Measurements from ENCODE around the gene BHMT. TPM values are rescaled to one million over a fixed set of nuclear protein-coding genes. Genes with fewer than 3 reads are reported as not detected.

The BHMT gene
- total and polyA plus RNA-seq, 10 of the 15 experiments (the other 5 are each of a cell fraction or from before 2014, with no cell fraction given) = 0.44 TPM; not detected in 9

- CTCF ChIA-PET = no interaction called here
Observed at GRCh38 chr5:79151942-79152671, 40.5 kb downstream of the BHMT start.

More at GRCh38 chr5:79151942-79152671, 40.5 kb downstream of the BHMT start:
- Histone ChIP-seq H3K27ac (ENCODE audit: control insufficient read depth, insufficient read depth) (no peak overlapping the region), H3K4me1 (ENCODE audit: control insufficient read depth, insufficient read depth, low read length) (no peaks in the 10 kb centered on the region), H3K4me2 (ENCODE audit: control insufficient read depth, insufficient read depth) (no peak overlapping the region), H3K36me3 (ENCODE audit: control insufficient read depth in 2 of 2, insufficient read depth in 2 of 2, low read length in 1 of 2) (no peaks in the 10 kb centered on the region), H4K20me1 (ENCODE audit: control insufficient read depth, insufficient read depth) (no peaks in the 10 kb centered on the region), H3K9ac (ENCODE audit: control insufficient read depth, insufficient read depth, low read length) (no peak overlapping the region), H3K27me3 (replicated peaks in 1 of 2; ENCODE audit: control insufficient read depth in 2 of 2, insufficient read depth in 2 of 2, low read length in 1 of 2) (no peaks in the 10 kb centered on the region), H2AFZ (ENCODE audit: control insufficient read depth, low read depth, low read length) (no peak overlapping the region), H3K4me3 (no peak overlapping the region), H3K79me2 (ENCODE audit: control insufficient read depth, insufficient read depth, low read length) (no peaks in the 10 kb centered on the region), H3K9me3 (replicated peaks; ENCODE audit: control insufficient read depth, insufficient read depth, low read length) (no peaks in the 10 kb centered on the region)
- ATAC-seq (no peak), DNase-seq (ENCODE audit: low read depth, low spot score) (no peak), FAIRE-seq (no peak)
- WGBS (ENCODE audit: insufficient coverage, insufficient replicate concordance, low lambda C conversion rate, missing lambda C conversion rate) = 56% methylated on average over 6 of the region's 6 CpGs
- ChIA-PET RAD21 (ENCODE audit: unreplicated experiment) (no interaction called here), POLR2A (no interaction called here), SMC1A (ENCODE audit: uncharacterized antibody, unreplicated experiment) (interaction anchor here (0.9 kb wide), 1 partner anchor 19 kb away, joined by 4 read pairs; no protein-coding TSS in a partner anchor)
- BruUV-seq (replicated peaks) = no TSS peak
- intact Hi-C loops (cut with micrococcal nuclease; ENCODE audit: unreplicated experiment) = no loop called here
- in situ Hi-C loops (cut with MboI) = no loop called here
- TF ChIP-seq SUZ12 (IDR thresholded peaks at IDR 0.05; ENCODE audit: unreplicated experiment) (no peak), POLR2AphosphoS2 (IDR thresholded peaks at IDR 0.05; ENCODE audit: low read depth, low read length) (no peak), ETV6 (conservative IDR thresholded peaks at IDR 0.05 in 1 of 2, IDR thresholded peaks at IDR 0.05 in 1 of 2; ENCODE audit: borderline replicate concordance in 1 of 2, low read depth in 1 of 2) (no peak), CHD1 (IDR thresholded peaks at IDR 0.05; ENCODE audit: low read depth, low read length) (no peak), PAX8 (IDR thresholded peaks at IDR 0.05) (no peak), SMC3 (IDR thresholded peaks at IDR 0.05; ENCODE audit: borderline replicate concordance, low read length) (no peak), E2F4 (IDR thresholded peaks at IDR 0.05; ENCODE audit: low read depth, low read length) (no peak), RUNX3 (IDR thresholded peaks at IDR 0.05; ENCODE audit: low read length) (no peak), USF1 (IDR thresholded peaks at IDR 0.05; ENCODE audit: borderline replicate concordance, extremely low read length, insufficient read depth, low read depth, low read length) (no peak), MYC (IDR thresholded peaks at IDR 0.05; ENCODE audit: insufficient read depth, insufficient read length, insufficient replicate concordance, low read length, severe bottlenecking) (no peak)

All from GM12878 (cell line).